ENCODE results near the gene CTSK.
"Not testable (repeated sequence)": the region's sequence is repeated elsewhere in the genome, so short reads cannot be mapped to it uniquely, and the experiment has no call there.

CTSK gene

GRCh38 chr1:150815871-150816270 is 7.8 kb upstream of the CTSK start:
- no peak for TF ChIP-seq ZNF274 (IDR thresholded peaks at IDR 0.05; ENCODE audit: low read depth, low read length)

GRCh38 chr1:150813028-150813707 is 5.1 kb upstream of the CTSK start:
- TF ChIP-seq ZNF274 (IDR thresholded peaks at IDR 0.05; ENCODE audit: low read depth, low read length), result no peak

More at GRCh38 chr1:150815871-150816270, 7.8 kb upstream of the CTSK start:
- H3K4me3 ChIP-seq (ENCODE audit: low read length), result no peak overlapping the region

GRCh38 chr1:150810958-150811659 is 3.0 kb upstream of the CTSK start:
- no peak for TF ChIP-seq ZNF274 (IDR thresholded peaks at IDR 0.05; ENCODE audit: low read depth, low read length)
- H3K4me3 ChIP-seq (ENCODE audit: low read length), result no peak overlapping the region

More at GRCh38 chr1:150813028-150813707, 5.1 kb upstream of the CTSK start:
- no peak overlapping the region for H3K4me3 ChIP-seq (ENCODE audit: low read length)

- TF ChIP-seq ZNF274 (IDR thresholded peaks at IDR 0.05; ENCODE audit: low read depth, low read length), result no peak
- H3K4me3 ChIP-seq (ENCODE audit: low read length), result no peak overlapping the region
Observed at GRCh38 chr1:150809651-150810050, 1.6 kb upstream of the CTSK start.

GRCh38 chr1:150808846-150809245 is 786 bp upstream of the CTSK start:
- no peak overlapping the region for H3K4me3 ChIP-seq (ENCODE audit: low read length)
- TF ChIP-seq ZNF274 (IDR thresholded peaks at IDR 0.05; ENCODE audit: low read depth, low read length), result no peak

- no peak overlapping the region for H3K4me3 ChIP-seq (ENCODE audit: low read length)
Observed at GRCh38 chr1:150807249-150808023, 624 bp downstream of the CTSK start.

GRCh38 chr1:150805899-150806298 is 2.2 kb downstream of the CTSK start:
- no peak for TF ChIP-seq ZNF274 (IDR thresholded peaks at IDR 0.05; ENCODE audit: low read depth, low read length)
- no peak overlapping the region for H3K4me3 ChIP-seq (ENCODE audit: low read length)

More at GRCh38 chr1:150807249-150808023, 624 bp downstream of the CTSK start:
- no peak for TF ChIP-seq ZNF274 (IDR thresholded peaks at IDR 0.05; ENCODE audit: low read depth, low read length)

- H3K4me3 ChIP-seq (ENCODE audit: low read length), result no peak overlapping the region
- TF ChIP-seq ZNF274 (IDR thresholded peaks at IDR 0.05; ENCODE audit: low read depth, low read length), result no peak
Observed at GRCh38 chr1:150804671-150805070, 3.4 kb downstream of the CTSK start.

- no peak for TF ChIP-seq ZNF274 (IDR thresholded peaks at IDR 0.05; ENCODE audit: low read depth, low read length)
- H3K4me3 ChIP-seq (ENCODE audit: low read length), result no peak overlapping the region
Observed at GRCh38 chr1:150799089-150799488, 9.0 kb downstream of the CTSK start.

- TF ChIP-seq ZNF274 (IDR thresholded peaks at IDR 0.05; ENCODE audit: low read depth, low read length), result no peak
- H3K4me3 ChIP-seq (ENCODE audit: low read length), result no peak overlapping the region
Observed at GRCh38 chr1:150798525-150798924, 9.5 kb downstream of the CTSK start.

GRCh38 chr1:150796374-150796773 is 11.7 kb downstream of the CTSK start:
- no peak for TF ChIP-seq ZNF274 (IDR thresholded peaks at IDR 0.05; ENCODE audit: low read depth, low read length)
- no peak overlapping the region for H3K4me3 ChIP-seq (ENCODE audit: low read length)

GRCh38 chr1:150793778-150794177 is 14.3 kb downstream of the CTSK start:
- H3K4me3 ChIP-seq (ENCODE audit: low read length), result not testable (repeated sequence)

- no peak for TF ChIP-seq ZNF274 (IDR thresholded peaks at IDR 0.05; ENCODE audit: low read depth, low read length)
- H3K4me3 ChIP-seq (ENCODE audit: low read length), result no peak overlapping the region
Observed at GRCh38 chr1:150793221-150793620, 14.8 kb downstream of the CTSK start.

- no peak for TF ChIP-seq ZNF274 (IDR thresholded peaks at IDR 0.05; ENCODE audit: low read depth, low read length)
Observed at GRCh38 chr1:150791585-150791984, 16.5 kb downstream of the CTSK start.

GRCh38 chr1:150789396-150789795 is 18.7 kb downstream of the CTSK start:
- H3K4me3 ChIP-seq (ENCODE audit: low read length), result no peak overlapping the region
- no peak for TF ChIP-seq ZNF274 (IDR thresholded peaks at IDR 0.05; ENCODE audit: low read depth, low read length)

More at GRCh38 chr1:150791585-150791984, 16.5 kb downstream of the CTSK start:
- H3K4me3 ChIP-seq (ENCODE audit: low read length), result no peak overlapping the region
